Lung microvascular endothelial cell (primary cell): ENCODE measurements around the gene MGLL. TPM values are rescaled to one million over a fixed set of nuclear protein-coding genes. Genes with fewer than 3 reads are reported as not detected.
"Not testable (repeated sequence)": the region's sequence is repeated elsewhere in the genome, so short reads cannot be mapped to it uniquely, and the experiment has no call there.

Source experiments
- DNase-seq, 2 donors: peaks; one replicate each; pipeline versions ENCODE4 v3.0.0 to v3.0.0-alpha.2; 2010; ENCODE audit warnings: low read depth in 2 of 2
- total RNA-seq: library from RNA; depleted of rRNA; stranded (reverse); fragments of >200 nt; gene quantifications from 2 replicates; pipeline ENCODE4 v1.2.1, GENCODE V29; 2014

The MGLL gene
- total RNA-seq, 1 donor from 2014 or later, result 36.1 TPM

DNA sequence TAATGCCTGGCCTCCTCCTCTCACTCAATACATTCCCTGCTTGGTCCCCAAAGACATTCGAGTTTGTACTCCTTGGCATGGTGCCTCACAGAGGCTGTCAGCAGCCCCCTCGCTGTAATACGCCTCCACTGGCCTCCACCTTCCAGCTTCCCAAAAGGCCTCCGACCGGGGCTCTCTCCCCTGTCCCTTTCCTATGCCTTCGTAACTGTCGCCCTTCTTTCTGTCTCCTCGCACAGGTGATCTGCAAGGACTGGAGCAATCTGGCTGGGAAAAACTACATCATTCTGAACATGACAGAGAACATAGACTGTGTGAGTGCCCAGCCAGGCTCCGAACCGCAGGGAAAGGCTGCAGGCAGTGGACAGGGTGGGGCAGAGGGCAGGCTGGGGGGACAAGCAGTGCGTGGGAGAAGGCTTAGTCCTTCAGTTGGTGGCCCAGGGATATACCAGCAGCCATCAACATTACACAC lies 160.3 kb downstream of the MGLL start:
- no peak for DNase-seq

DNA sequence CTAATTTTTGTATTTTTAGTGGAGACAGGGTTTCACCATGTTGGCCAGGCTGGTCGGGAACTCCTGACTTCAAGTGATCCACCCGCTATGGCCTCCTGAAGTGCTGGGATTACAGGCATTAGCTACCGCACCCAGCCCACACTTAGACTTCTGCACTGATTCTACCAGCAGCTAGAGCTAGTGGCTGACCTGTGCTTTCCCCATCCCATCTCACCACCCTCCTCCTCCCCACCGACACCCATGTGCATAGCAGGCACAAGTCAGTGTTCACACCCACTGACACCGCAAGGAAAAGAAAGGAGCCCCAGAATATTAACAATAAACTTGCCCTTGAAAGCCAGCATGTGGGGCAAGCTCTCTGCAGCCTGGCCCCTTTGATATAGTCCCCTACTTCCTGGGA lies 160.7 kb downstream of the MGLL start:
- DNase-seq, result no peak

- no peak for DNase-seq
Observed at GRCh38 chr3:127660621-127661251, 161.6 kb downstream of the MGLL start.

DNA sequence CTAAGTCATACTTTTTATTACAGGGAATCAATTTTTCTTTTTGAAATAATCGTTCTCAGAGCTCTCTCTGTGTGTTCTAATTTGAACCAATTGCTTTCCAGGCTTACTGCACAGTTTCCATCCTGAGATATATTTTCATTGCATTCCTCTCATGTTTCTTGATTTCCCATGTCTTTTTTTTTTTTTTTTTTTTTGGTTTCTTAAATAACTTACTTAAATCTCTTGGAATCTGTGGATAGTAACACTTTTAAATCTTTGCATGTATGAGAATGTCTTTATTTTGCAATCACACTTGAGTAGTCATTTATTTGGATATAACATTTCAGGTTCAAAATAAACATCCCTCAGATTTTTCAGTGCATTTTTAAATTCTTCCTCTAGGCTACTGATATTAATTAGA lies 164.1 kb downstream of the MGLL start:
- no peak for DNase-seq

DNA sequence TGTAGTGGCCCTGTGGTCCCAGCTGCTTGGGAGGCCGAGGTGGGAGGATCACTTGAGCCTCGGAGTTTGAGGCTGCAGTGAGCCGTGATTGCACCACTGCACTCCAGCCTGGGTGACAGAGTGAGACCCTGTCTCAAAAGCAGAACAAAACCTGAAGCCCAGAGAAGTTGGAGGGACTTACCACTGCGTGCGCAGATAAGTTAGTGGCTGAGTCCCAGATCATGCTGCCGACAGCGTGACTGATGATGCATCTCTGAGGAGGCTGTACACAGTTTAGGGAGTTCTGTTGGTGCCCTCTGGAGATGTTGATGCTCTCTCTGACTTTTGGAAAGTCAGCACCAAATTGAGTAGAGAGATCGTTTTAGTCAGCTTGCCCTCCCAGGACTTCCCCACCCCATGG lies 165.4 kb downstream of the MGLL start:
- DNase-seq, result no peak

DNA sequence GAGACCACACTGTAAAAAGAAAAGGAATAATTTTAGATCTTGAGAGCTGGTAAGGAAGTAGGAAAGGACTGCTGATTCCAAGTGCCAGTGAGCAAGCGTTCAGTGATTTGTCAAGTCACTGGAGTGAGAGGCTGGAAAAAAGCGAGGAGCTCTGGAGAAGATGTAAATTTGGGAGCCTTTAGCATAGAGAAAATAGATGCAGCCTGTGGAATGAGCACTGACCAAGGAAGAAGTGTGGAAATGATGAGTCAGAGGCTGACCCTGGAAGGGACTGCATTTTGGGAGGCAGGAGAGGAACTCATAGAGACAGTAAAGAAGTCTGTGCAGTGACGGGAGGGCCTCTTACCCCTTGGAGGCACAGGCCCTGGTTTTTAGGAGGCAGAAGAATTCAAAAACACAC lies 166.7 kb downstream of the MGLL start:
- DNase-seq, result no peak

- DNase-seq, result not testable (repeated sequence)
Observed at GRCh38 chr3:127654993-127655392, 167.3 kb downstream of the MGLL start.

DNA sequence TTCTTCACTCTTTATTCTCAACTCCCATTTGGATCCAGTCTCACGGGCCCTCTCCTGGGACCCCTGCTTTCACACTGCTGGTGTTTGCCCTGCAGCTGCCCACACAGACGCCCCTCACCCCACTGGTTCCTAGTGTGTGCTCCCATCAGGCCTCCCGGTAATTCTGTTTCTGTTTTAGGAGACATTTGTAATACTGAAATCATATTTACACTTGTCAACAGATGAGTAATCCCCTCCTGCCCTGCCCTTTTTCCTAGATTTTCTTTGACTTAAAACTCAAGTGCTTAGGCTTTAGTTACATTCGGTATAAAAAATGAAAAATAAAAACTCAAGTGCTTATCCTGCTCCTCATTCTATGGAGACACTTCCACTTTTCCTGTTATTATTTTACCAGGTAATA lies 167.9 kb downstream of the MGLL start:
- DNase-seq, result no peak

- peak; percentile 62 to 76 for DNase-seq
Observed at GRCh38 chr3:127652246-127652995, 169.9 kb downstream of the MGLL start.

DNA sequence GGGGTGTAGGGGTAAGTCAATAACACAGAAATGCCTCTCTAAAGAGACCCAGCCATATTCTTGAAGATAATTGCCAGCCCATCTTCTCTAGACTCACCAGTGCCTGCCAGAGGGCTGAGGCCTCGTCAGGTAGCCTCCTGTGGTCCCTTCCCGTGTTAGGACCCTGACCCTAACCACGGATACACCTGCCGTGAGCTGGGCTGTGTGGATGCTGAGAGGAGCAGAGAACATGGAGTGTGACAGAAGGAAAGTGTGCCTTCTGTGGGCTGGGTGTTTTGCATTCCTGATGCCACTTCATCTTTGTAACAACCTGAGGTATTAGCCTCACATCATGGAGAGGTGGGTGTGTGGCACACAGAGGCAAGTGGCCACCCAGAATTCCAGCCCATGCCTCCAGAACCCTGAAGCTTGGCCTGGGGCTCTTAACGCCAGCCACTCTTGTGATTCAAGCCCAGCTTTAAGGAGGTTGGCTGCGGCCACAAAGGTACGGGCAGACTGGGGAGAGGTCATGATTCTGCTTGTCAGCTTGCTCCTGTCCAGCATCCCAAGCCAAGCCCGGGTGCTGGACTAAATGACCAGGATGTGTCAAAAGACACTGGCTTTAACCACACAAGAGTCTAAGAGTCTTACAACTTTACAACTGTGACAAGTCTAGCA lies 170.7 kb downstream of the MGLL start:
- no peak for DNase-seq

DNA sequence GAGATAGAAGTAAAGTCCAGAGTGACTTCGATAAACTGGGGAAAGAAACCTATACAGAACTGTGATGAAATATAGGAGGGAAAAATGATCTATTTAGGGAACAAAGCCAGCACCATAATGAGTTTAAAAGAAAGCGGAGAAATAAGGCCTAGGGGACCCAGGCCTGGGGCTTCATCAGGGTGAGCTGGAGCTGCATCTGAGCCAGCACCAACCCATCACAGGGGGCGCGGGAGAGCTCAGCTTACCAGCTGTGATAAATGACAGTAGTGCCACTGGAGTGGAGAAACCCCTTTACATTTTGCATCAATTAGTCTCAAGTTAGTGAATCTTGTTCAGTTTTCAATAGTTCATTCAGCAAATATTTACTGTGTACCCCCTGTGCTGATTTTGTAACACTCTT lies 172.1 kb downstream of the MGLL start:
- DNase-seq, result no peak

DNA sequence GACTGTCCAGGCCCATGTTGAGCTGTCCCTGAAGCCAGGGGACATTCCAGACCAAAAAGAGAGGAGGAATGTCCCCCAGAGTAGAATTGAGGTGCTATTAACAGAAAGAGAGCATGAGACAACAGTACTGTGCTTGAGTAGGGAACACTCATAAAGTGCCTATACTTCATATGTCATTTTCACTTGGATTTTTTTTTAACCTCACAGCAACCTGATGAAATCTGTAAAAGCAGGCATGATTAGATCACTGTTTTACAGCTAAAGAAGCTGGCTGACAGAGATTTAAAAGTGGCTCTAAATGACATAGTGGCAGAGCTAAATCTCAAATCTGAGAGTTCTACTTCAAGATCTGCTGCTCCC lies 174.5 kb downstream of the MGLL start:
- DNase-seq, result no peak

DNA sequence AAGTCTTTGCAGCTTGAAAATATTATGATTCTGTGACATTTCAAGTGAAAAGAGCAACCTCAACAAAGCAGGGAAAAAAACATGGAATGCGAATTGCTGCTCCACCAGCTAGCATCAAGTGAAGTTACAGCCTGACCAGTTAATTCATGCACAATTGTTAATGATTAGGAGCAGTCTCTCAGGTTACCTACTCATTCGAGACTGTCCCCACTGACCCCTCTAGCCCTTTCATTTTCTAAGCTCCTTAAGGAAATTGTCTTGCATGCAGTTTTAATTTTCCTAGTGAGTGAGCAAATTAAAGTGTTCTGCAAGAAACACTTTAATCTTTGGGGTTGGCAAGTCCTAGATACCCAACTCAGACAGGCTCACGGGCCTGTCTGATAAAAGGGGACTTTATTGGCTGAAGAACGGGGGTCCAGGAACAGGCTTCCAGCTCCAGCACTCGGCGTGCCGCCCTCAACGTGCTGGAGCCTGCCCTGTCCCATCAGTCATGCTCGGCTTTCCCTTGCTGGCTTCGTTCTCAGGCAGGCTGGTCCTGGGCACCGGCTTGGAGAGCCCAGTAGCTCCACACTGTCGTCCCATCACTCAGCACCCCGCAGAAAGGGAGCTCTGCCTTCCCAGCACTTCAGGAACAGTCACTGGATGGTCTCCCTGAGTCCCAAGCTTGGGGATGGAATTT lies 175.0 kb downstream of the MGLL start:
- DNase-seq, result no peak

DNA sequence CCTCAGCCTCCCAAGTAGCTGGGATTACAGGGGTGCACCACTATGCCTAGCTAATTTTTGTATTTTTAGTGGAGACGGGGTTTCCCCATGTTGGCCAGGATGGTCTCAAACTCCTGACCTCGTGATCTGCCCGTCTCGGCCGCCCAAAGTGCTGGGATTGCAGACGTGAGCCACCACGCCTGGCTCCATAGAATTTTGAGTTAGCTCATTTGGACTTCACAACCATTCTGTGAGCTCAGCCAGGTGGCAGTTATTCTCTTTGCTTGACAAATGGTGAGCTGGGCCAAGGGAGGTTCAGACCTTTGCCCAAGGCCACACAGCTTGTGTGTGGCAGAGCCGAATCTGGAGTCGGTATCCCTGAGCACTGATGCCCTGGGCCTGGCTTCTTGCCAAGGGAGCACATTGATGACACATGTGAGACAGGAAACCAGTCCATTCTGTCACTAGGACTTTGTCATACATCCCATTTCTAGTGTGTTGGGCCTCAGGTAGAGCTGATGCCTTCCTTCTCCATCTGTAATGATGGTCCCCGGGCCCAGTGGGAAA lies 175.7 kb downstream of the MGLL start:
- DNase-seq, result no peak

GRCh38 chr3:127645371-127646015 lies 176.8 kb downstream of the MGLL start:
- no peak for DNase-seq

DNA sequence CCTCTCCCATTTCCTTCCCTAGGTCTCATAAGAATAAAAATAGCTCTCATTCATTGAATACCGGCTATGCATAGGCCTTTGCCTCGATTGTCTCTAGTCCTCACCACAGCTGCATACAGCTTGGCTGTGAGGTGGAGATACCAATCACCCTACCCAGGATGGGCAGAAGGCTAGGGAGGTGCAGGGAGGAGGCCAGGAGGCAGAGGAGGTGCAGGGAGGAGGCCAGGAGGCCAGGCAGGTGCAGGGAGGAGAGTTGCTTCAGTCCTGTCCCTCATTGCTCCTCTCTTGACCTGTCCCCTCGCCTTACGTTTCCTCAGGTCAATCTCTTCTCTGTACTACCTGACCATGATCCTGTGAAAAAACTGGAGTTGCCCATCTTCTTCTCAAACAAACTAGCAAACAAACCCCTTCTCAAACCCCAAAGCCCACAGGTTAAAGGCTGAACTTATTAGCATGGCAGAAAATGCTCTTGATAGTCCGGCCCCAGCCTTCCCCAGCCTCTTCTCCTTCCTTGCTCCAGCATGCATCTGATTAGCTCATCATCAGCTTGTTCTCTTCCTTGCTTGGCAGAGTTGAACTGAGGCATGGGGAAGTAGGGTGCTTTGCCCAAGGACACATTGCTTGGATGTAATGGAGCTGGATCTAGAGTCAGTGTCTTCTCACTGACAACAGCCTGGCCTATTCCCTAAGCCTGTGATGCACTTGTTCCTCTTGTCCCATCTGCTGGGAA lies 177.5 kb downstream of the MGLL start:
- DNase-seq, result no peak

GRCh38 chr3:127640042-127640355 lies 182.3 kb downstream of the MGLL start:
- no peak for DNase-seq

- no peak for DNase-seq
Observed at GRCh38 chr3:127639173-127640041, 182.9 kb downstream of the MGLL start.
